Endometrial microvascular endothelial cells (primary cell): ENCODE results near the gene ZFYVE19. TPM values are rescaled to one million over a fixed set of nuclear protein-coding genes. Genes with fewer than 3 reads are reported as not detected.

Source experiments
- in situ Hi-C: cut with HindIII; loops from 2 replicates; pipeline ENCODE4 v1.10.0; 2017; ENCODE audit warnings: low sequenced_read_pairs, low pct_unique_long_range_greater_than_20kb; ENCODE audit errors: inconsistent ontology term
- total RNA-seq: library from RNA; depleted of rRNA; stranded (reverse); fragments of >200 nt; gene quantifications from one replicate; pipeline ENCODE4 v1.2.3, GENCODE V29; 2015; ENCODE audit errors: inconsistent ontology term

The ZFYVE19 gene
- total RNA-seq: 35.5 TPM

DNA sequence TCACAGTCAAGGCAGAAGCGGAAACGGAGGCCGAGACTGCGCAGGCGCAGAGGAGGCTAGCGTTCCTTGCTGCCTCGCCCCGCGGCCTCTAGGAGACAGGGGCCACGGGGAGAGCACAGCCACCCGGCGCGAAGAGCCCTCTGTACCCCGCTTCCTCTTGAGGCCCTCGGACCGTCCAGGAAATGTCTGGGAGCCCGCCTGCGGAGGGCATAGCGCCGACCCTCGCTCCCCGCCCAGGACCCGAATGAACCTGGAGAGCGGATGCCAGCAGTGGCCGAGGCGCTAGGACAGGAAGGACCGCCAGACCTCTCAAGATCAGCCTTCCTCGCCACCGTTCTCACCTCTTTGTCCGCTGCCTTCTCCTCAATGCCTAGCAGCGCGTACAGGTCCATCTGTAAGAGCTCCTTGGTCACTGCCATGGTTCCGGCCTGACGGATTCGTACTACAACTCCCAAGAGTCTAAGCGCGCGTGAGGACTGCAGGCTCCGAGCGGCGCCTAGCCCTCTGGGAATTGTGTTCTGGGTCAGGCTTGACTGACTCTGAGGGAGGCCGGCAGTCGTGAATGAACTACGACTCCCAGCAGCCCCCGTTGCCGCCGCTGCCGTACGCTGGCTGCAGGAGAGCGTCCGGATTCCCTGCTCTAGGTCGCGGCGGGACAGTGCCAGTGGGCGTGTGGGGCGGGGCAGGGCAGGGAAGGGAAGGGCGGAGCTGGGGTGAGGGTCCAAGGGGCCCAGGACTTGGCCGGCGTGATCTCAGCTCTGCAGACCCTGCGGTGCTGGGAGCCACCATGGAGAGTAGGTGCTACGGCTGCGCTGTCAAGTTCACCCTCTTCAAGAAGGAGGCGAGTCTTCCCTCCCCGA lies at the start of gene ZFYVE19, which contains the start of gene DNAJC17:
TSS of gene ZFYVE19 (plus strand) at position 62 of the 860 bp plus-strand sequence. CDS start at position 563, 501 bp downstream.
TSS of gene DNAJC17 (minus strand) at position 446 of the 860 bp plus-strand sequence. CDS start at position 419, 27 bp downstream.
- in situ Hi-C loops: no loop called here

DNA sequence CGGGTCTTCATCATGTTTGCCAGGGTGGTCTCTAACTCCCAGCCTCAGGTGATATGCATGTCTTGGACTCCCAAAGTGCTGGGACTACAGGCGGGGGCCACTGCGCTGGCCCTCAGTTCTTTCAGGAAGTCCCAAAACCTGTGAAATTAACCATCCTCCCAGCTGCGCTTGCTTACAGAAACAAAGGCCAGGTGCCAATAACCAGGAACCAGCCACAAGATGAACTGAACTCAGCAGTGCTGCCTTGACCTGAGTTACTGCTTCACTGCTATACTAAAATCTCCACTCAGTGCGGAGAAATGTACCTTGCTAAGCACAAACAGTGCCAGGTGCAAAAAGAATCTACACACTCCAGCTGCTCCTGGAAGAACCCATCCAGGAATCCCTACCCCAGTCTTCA lies 46.9 kb upstream of the ZFYVE19 start:
- in situ Hi-C loops: no loop called here

- in situ Hi-C loops: no loop called here
These were observed 43.7 kb upstream of the ZFYVE19 start for GRCh38 chr15:40762919-40763800.

DNA sequence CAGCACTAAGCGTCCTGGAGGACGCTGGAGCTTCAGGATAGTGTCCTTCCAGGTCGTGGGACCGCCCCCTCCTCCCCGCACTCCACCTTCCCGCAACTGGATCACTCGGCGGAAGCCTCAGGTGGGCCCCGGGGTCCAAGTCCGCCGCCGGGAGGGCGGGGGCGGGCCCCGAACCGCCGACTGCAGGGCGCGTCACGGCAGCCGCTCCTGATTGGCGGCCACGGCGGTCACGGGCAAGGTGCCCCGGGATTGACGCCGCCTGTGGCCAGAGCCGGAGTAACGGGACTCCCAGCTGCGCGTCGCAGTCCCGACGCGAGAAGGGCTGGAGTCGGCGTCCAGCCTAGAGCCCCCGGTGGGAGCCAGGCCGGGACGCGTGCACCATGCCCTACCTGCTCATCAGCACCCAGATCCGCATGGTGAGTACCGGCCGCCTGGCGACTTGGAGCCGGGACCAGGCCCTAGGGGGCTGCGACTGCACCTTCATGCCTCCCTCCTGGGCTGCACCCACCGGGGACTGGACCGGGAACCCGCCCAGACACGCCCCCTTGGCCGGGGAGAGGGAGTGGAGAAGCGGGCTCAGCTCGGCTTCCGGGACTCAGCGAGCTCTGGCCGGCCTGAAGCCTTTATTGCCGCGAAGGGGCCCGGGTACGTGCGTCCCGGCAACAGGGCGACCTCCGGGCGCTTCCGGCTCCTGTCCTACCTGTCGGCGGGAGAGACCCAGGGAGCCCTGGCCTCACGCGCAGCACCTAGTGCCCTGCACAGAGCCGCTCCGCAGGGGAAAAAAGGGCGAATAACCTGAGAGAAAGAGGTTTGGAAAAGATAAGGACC lies 42.9 kb upstream of the ZFYVE19 start, which contains the start of gene GCHFR:
TSS of gene GCHFR (plus strand) at position 268 of the 828 bp plus-strand sequence. CDS start at position 381, 113 bp downstream.
- in situ Hi-C loops: no loop called here

DNA sequence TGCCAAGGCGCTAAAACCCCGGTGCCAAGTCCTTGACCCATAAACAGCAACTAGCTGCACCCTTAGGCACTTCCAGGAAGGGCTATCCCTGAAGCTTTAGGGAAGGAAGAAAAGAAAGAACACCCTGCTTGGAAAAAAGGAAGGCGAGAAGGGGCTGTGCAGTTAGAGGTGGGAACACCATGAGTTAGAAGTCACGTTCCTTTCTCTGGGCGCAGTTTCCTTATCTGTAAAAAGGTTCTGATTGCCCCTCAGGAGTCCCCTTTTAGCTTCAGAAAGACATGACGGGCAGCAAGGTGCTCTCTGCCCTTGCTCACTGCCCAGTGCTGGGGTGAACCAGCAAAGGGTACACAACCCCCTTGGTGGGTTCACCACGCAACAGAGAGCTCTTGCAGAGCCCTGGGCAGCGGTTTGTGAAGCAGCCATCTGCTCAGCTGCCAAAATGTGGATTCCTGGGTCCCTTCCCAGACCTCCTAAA lies 42.2 kb upstream of the ZFYVE19 start:
- in situ Hi-C loops: no loop called here

DNA sequence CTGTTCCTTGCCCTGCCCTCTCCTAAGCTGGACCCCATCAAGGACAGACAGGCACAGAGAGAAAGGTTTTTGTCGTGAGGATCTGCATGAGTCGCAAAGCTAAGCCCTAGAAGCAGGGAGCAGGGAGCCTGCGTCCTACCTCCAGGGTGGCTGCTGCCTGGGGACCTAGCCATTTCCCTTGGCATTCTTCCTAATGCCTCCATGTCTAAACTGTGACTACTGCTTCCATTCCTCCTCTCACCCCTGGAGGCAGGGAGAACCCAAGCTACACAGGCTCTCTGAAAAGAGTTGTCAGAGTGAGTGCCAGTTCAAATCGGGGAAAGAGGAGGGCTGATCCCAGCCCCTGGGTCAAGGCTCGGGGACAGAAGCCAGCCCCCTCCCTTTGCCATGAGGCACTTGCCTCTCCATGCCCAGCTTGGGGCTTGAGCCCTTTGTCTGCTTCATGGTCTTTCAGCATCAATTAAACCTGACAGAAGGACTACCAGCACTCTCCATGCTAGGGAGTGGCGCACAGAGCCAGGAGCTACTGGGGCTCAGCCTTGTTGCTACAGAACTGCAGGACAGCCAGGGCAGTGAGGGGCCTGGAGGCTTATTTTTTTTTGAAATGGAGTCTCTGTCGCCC lies 40.6 kb upstream of the ZFYVE19 start:
- in situ Hi-C loops: no loop called here

DNA sequence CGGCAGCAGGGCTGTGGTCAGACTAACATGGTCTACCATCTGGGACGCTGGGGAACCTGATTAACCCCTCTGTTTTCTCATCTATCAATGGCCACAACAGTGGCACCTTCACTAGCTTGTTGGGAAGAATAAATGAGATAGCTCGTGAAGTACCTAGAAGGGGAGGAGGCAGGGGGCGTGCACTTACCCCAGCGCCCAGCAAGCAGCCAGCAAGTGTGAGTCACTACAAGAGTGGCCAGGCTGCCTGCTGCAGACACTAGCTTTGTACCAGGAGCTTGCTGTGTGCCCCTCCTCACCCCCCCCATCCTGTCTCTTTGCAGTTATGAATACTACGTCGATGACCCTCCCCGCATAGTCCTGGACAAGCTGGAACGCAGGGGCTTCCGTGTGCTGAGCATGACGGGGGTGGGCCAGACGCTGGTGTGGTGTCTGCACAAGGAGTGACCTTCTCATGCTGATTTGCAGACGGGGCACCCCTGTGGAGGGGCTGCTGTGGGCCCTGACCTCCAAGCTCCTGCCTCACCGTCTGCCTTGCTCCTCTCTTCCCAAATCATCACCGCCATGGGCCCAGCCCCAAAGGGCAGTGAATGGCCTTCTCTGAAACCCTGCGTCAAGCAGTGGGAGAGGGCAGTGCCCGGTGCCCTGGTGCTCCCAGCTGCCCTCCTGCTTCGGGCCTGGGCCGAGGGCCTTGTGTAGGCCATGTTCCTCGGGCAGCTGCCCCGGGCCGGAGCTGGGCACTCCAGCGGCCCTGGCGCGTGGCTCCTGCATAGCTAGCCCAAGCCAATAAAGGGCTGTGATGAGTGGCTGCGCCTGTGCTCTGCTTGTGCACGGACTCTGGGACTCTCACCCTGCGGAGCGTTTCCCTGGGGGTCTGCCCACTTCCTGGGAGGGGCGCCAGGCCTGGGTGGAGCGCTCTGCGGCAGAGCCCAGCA lies 39.7 kb upstream of the ZFYVE19 start:
- in situ Hi-C loops: no loop called here

- in situ Hi-C loops: no loop called here
These were observed 38.9 kb upstream of the ZFYVE19 start for GRCh38 chr15:40767838-40768500.

- in situ Hi-C loops: no loop called here
These were observed 38.2 kb upstream of the ZFYVE19 start for GRCh38 chr15:40768521-40769273.

DNA sequence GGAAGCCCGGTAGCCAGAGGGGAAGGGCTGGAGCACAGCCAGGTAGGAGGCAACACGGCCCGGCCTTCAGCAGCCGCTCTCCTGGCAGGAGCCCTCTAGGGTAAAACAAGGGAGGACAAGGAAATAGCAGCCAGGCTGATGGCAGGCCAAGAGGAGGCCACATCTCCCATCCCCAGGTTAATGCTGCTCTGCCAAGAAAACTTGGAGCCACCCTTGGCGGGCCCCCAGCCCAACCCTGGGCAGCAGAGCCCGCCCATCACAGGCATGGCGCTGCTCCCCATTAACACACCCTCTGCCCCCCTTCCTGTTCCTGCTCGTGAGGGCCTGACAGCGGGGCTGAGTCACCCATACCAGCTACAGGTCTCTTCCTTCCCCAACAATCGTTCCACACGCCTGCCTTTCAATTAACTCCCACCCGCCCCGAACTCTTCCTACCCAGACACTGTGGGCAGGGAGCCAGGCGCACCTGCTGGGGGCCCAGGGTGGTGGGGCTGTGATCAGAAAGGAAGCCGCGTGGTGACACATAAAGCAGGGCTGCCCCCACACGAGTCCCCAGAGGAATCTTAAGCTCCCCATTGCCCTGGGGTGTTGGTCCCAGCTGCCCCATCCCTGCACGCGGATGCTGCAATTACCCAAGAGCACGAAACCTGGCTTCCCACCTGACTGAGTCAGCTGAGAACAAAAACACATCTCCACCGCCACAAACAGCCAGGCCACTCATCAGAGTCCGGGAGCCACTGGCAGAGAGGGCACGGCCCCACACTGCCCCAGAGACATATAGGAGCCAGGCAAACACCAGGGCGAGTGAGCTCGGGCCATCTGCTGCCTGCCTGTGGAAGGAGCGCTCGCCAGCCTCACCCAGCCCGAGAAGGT lies 37.4 kb upstream of the ZFYVE19 start, which contains the start of gene C15orf62:
TSS of gene C15orf62 (plus strand) at position 707 of the 873 bp plus-strand sequence. CDS start 516 bp downstream, outside the sequence.
- in situ Hi-C loops: no loop called here

DNA sequence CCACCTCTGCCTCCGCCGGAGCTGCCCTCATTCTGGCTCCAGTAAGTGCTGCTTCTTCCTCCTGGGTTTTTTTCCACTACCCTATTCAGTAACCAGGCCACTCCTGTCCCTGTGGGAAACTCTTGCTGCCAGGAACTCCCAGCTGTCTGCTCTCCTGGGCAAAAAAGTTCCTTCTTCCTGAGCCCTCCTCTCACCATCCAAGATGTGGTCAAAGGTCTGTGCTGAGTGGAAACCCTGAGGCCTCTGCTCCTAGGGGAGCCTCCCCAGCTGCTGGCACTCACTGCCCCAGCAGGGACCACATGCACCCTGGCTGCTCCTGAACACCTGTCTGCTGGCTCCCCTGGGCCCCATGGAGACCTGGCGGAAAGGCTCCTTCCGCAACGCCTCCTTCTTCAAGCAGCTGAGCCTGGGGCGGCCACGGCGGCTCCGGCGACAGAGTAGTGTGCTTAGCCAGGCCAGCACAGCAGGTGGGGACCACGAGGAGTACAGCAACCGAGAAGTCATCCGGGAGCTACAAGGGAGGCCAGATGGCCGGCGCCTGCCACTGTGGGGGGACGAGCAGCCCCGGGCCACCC lies 36.7 kb upstream of the ZFYVE19 start:
- in situ Hi-C loops: no loop called here

GRCh38 chr15:40771242-40771641 lies 35.6 kb upstream of the ZFYVE19 start:
- in situ Hi-C loops: no loop called here

- in situ Hi-C loops: no loop called here
These were observed 34.9 kb upstream of the ZFYVE19 start for GRCh38 chr15:40772014-40772413.

GRCh38 chr15:40773496-40773895 lies 33.4 kb upstream of the ZFYVE19 start:
- in situ Hi-C loops: no loop called here

GRCh38 chr15:40773902-40774301 lies 33.0 kb upstream of the ZFYVE19 start:
- in situ Hi-C loops: no loop called here
